GM13976 (cell line): ENCODE results near the gene USP14.

ENCODE experiments used
- DNase-seq: peaks from one replicate; pipeline ENCODE4 v3.0.0; 2012; ENCODE audit warnings: low spot score
- in situ Hi-C: fragments of 300-500 bp; cut with MboI; formaldehyde crosslinking; loops from one replicate; pipeline ENCODE4 v1.12.0; 2022; ENCODE audit warnings: low sequenced_read_pairs, mixed read lengths, inconsistent platforms; ENCODE audit not compliant: unreplicated experiment
- TF ChIP-seq, protein P1 (sequence below): IDR thresholded peaks from 2 replicates; pipeline ENCODE4 v1.5.1; 2012; ENCODE audit warnings: borderline replicate concordance, mild to moderate bottlenecking; ENCODE audit not compliant: insufficient read depth; ENCODE audit errors: extremely low read depth, missing control alignments, control extremely low read depth

The USP14 gene

DNA sequence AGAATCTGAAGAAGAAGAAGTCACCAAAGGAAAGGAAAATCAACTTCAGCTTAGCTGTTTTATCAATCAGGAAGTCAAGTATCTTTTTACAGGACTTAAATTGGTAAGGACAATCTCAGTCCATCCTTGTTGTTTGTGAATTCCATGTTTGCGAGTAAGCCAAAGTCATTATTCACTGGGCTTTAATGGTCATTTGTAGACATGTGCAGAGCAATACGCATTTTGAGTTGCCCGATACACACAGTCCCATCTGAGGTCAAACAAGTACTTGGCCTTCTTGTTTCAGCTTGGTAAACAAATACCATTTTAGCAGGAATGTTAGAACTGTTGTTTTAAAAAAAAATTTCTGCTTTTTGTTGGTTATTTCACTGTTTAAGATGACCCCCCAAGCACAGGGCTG lies 40.9 kb downstream of the USP14 start:
- TF ChIP-seq, protein P1, sequence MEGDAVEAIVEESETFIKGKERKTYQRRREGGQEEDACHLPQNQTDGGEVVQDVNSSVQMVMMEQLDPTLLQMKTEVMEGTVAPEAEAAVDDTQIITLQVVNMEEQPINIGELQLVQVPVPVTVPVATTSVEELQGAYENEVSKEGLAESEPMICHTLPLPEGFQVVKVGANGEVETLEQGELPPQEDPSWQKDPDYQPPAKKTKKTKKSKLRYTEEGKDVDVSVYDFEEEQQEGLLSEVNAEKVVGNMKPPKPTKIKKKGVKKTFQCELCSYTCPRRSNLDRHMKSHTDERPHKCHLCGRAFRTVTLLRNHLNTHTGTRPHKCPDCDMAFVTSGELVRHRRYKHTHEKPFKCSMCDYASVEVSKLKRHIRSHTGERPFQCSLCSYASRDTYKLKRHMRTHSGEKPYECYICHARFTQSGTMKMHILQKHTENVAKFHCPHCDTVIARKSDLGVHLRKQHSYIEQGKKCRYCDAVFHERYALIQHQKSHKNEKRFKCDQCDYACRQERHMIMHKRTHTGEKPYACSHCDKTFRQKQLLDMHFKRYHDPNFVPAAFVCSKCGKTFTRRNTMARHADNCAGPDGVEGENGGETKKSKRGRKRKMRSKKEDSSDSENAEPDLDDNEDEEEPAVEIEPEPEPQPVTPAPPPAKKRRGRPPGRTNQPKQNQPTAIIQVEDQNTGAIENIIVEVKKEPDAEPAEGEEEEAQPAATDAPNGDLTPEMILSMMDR = no peak
- in situ Hi-C loops = no loop called here
- DNase-seq = no peak

DNA sequence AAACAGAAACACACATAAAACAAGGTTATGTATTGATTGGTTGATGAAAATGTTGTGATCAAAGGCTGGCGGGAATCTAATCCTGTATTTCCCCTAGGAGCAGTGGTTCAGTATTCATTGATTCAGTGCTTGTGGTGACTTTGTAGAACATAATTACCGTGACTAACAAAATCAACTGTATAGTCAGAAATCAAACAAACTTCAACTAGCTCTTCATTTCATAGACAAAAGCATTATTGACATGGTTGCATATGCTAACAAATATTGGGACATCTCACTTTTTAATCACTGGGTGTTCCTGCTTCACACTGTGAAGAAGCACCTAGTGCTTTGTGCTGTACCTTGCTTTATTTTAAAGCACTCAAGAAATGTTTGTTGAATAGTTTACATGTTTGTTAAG lies 41.4 kb downstream of the USP14 start:
- in situ Hi-C loops = no loop called here
- TF ChIP-seq, protein P1 = no peak
- no peak for DNase-seq

DNA sequence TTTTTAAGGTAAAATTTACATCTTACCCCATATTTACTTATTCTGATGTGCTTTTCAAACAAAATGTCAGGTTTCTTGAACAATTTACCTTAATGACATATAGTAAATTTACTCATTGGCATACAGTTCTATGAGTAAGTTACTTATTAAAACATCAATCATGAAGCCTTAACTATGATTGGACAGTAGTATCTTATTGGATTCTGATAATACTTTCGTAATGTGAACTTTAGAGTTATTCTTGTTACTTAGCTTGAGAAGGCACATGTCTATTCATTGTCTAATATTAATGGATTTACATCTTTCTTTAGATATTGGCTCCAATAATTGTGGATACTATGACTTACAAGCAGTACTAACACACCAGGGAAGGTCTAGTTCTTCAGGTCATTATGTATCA lies 51.7 kb downstream of the USP14 start:
- no peak for DNase-seq
- in situ Hi-C loops = no loop called here
- TF ChIP-seq, protein P1 = no peak

DNA sequence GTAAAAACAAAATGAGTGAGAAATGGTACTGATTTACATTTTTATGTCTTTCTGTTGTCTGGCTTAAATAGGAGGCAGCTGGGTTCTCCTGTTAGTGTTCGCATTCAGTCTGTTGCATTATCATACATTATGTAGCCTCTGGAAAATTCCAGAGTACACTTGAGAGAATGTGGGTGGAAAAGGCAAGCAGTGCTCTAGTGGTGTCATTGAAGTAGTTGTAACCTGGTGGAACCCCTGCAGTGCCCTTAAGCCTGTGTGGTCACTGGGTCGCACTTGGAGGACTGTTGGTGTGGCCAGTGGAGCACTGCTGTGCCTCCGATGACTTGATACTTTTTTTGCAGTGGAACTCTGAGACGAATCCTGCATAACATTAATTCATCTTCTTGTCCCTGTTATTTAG lies 52.4 kb downstream of the USP14 start:
- no peak for DNase-seq
- in situ Hi-C loops = no loop called here
- TF ChIP-seq, protein P1 = no peak

DNA sequence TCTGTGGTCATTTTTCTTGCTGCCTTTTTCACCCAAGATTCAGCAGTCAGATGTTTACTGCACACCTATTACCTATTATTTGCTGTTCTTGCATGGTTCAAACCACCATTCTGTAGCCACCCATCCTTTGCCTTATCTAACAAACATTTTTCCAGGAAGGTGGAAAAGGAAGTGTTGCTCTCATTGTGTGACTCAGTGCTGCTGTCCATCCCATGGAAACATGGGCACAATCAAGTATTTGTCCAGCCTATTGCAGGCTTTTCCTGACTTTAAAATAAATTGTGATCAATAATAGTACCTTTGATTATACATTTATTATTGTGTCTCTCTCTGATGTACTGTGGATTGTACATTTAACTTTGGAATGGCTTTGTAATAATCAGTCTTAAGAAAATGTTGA lies 53.2 kb downstream of the USP14 start:
- in situ Hi-C loops = no loop called here
- DNase-seq = no peak
- TF ChIP-seq, protein P1 = no peak

DNA sequence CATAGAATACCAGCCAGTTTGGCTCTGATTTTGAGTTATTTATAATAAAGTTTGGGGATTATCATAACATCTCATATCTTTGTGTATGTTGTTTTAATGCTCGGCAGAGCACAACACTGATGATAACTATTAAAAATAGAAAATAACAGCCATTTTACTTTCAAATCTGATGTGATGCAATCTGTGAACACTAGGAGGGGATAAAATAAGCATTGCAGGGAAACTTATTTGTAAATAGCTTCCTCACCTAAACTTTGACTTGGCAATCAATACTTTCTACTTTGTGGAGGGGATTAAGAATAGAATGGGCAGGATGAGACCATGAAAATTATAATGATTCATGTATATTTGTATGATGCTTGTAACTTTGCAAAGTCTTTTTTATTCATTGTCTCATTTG lies 54.4 kb downstream of the USP14 start:
- DNase-seq = no peak
- in situ Hi-C loops = no loop called here
- TF ChIP-seq, protein P1 = no peak

DNA sequence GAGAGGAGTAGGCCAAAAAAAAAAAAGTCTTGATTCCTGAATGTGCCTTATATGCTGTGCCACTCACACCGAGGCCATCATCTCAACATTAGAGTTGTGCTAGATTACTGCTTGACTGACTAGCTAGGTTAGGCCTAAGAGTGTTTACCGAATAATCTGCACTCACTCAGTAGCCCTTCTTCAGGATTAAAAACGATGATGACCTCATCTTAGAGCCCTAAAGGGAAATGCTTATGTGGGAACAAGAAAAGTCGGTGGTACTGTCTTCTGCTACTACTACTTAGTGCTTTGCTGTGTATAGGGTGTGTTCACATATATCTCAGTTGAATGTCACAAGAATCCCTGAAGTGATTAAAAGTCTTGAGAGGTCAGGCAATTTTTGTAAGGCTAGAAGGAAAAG lies 55.1 kb downstream of the USP14 start:
- DNase-seq = no peak
- in situ Hi-C loops = no loop called here
- TF ChIP-seq, protein P1 = no peak
